Esophagus squamous epithelium (tissue), 5 donors: ENCODE results near the gene LDAH. TPM values are rescaled to one million over a fixed set of nuclear protein-coding genes. Genes with fewer than 3 reads are reported as not detected.

Experiments
- DNase-seq: peaks from one replicate; lab custom pipeline; 2025; lab: John Stamatoyannopoulos, UW
- H3K27ac ChIP-seq, 4 donors: fragments of 200-600 bp; sonication (generic); one replicate each; pipeline ENCODE4 v1.5.1; 2016 to 2019; ENCODE audit warnings: mild to moderate bottlenecking in 1 of 4
- H3K27me3 ChIP-seq, 4 donors: fragments of 200-600 bp; sonication (generic); 1 replicate in 3 of 4; 2 replicates in 1 of 4; pipeline versions ENCODE4 v1.5.1 to v1.6.0; 2017 to 2021; ENCODE audit warnings: antibody characterized with exemption in 1 of 4
- H3K36me3 ChIP-seq, 3 donors: fragments of 200-600 bp; sonication (generic); one replicate each; pipeline ENCODE4 v1.5.1; 2016 to 2019
- H3K4me1 ChIP-seq, 3 donors: fragments of 200-600 bp; sonication (generic); one replicate each; pipeline ENCODE4 v1.5.1; 2017 to 2019
- H3K4me3 ChIP-seq, 4 donors: fragments of 200-600 bp; sonication (generic); 1 replicate in 3 of 4; 2 replicates in 1 of 4; pipeline ENCODE4 v1.5.1; 2016 to 2019; ENCODE audit warnings: mild to moderate bottlenecking in 2 of 4, moderate library complexity in 1 of 4
- H3K9me3 ChIP-seq, 3 donors: fragments of 200-600 bp; sonication (generic); one replicate each; pipeline ENCODE4 v1.5.1; 2016 to 2019
- CTCF ChIP-seq, 6 experiments: fragments of 450-650 bp in 4 of 6; fragments of 200-600 bp in 2 of 6; sonication (generic) in 2 of 6; IDR thresholded peaks; one replicate each; pipeline ENCODE4 v1.5.1; 2016 to 2019; ENCODE audit warnings: antibody characterized with exemption in 6 of 6, mild to moderate bottlenecking in 4 of 6, moderate library complexity in 4 of 6
- POLR2A ChIP-seq, 4 donors: fragments of 450-650 bp; IDR thresholded peaks; one replicate each; pipeline ENCODE4 v1.6.1; 2017; ENCODE audit warnings: antibody characterized with exemption in 4 of 4, mild to moderate bottlenecking in 4 of 4, moderate library complexity in 3 of 4
- WGBS, 2 donors: methylation state at CpG; one replicate each; pipeline ENCODE4 v1.1.5; 2018; 5-methylcytosine and 5-hydroxymethylcytosine counted together
- intact Hi-C: fragments of 100-400 bp; cut with DNase I; formaldehyde crosslinking; loops from one replicate; pipeline ENCODE4 v1.15.0; 2022
- total RNA-seq, 4 donors: library from RNA; depleted of rRNA; stranded (reverse); fragments of >200 nt; gene quantifications; one replicate each; pipeline ENCODE4 v1.1.0, GENCODE V29; 2016
- donor health status: DM: yes; HTN: yes; CAD: no.

LDAH gene
- total RNA-seq, 4 donors from 2014 or later = 5.8 to 12.4 (median 8.5) TPM

- Histone ChIP-seq H3K9me3 (peaks cover 0 to 5% (median 0%) of the 10 kb centered on the region in 3 donors), H3K27ac (no peak overlapping the region), H3K4me1 (no peaks in the 10 kb centered on the region), H3K4me3 (no peak overlapping the region), H3K36me3 (peaks cover 0 to 21% (median 0%) of the 10 kb centered on the region in 3 donors), H3K27me3 (no peaks in the 10 kb centered on the region)
- 80% methylated on average over 1 of the region's 15 CpGs; no CpG with 5 or more reads in 1 of the 2 donors for WGBS, 2 donors
- intact Hi-C loops = no loop called here
- no peak for DNase-seq
- TF ChIP-seq CTCF (IDR thresholded peaks at IDR 0.05) (no peak), POLR2A (IDR thresholded peaks at IDR 0.05) (no peak)
Observed at GRCh38 chr2:20766798-20767644, 55.9 kb downstream of the LDAH start.

GRCh38 chr2:20766213-20766612 is 56.7 kb downstream of the LDAH start:
- Histone ChIP-seq H3K27ac (no peak overlapping the region), H3K4me3 (no peak overlapping the region), H3K4me1 (no peaks in the 10 kb centered on the region), H3K9me3 (peaks cover 0 to 5% (median 0%) of the 10 kb centered on the region in 3 donors), H3K27me3 (no peaks in the 10 kb centered on the region), H3K36me3 (peaks cover 0 to 21% (median 0%) of the 10 kb centered on the region in 3 donors)
- WGBS, 2 donors = 88 to 100% methylated on average over 1 of the region's 1 CpG
- intact Hi-C loops = no loop called here
- no peak for TF ChIP-seq POLR2A (IDR thresholded peaks at IDR 0.05)
- TF ChIP-seq CTCF (IDR thresholded peaks at IDR 0.05) = no peak
- DNase-seq = no peak

GRCh38 chr2:20762945-20763683 is 59.8 kb downstream of the LDAH start:
- Histone ChIP-seq H3K36me3 (peaks cover 0 to 30% (median 0%) of the 10 kb centered on the region in 3 donors), H3K27ac (no peak overlapping the region), H3K4me3 (no peak overlapping the region), H3K27me3 (no peaks in the 10 kb centered on the region), H3K4me1 (no peaks in the 10 kb centered on the region), H3K9me3 (peaks cover 0 to 5% (median 0%) of the 10 kb centered on the region in 3 donors)
- 94 to 95% methylated on average over 2 of the region's 2 CpGs for WGBS, 2 donors
- intact Hi-C loops = no loop called here
- no peak for TF ChIP-seq CTCF (IDR thresholded peaks at IDR 0.05)
- no peak for TF ChIP-seq POLR2A (IDR thresholded peaks at IDR 0.05)
- DNase-seq = no peak

- DNase-seq = no peak
- Histone ChIP-seq H3K27me3 (no peaks in the 10 kb centered on the region), H3K9me3 (no peaks in the 10 kb centered on the region), H3K4me3 (no peak overlapping the region), H3K27ac (no peak overlapping the region), H3K36me3 (peaks cover 0 to 16% (median 0%) of the 10 kb centered on the region in 3 donors), H3K4me1 (no peaks in the 10 kb centered on the region)
- TF ChIP-seq CTCF (IDR thresholded peaks at IDR 0.05) = no peak
- no peak for TF ChIP-seq POLR2A (IDR thresholded peaks at IDR 0.05)
- 95 to 100% methylated on average over 2 of the region's 2 CpGs for WGBS, 2 donors
- intact Hi-C loops = no loop called here
Observed at GRCh38 chr2:20759487-20759886, 63.4 kb downstream of the LDAH start.

GRCh38 chr2:20758997-20759396 is 63.9 kb downstream of the LDAH start:
- TF ChIP-seq CTCF (IDR thresholded peaks at IDR 0.05) (no peak), POLR2A (IDR thresholded peaks at IDR 0.05) (no peak)
- Histone ChIP-seq H3K27ac (no peak overlapping the region), H3K9me3 (no peaks in the 10 kb centered on the region), H3K4me1 (no peaks in the 10 kb centered on the region), H3K4me3 (no peak overlapping the region), H3K36me3 (peaks cover 0 to 16% (median 0%) of the 10 kb centered on the region in 3 donors), H3K27me3 (no peaks in the 10 kb centered on the region)
- intact Hi-C loops = no loop called here
- no peak for DNase-seq
- WGBS, 2 donors = 88 to 100% methylated on average over 1 of the region's 1 CpG
